ENCODE data around the gene JUN. TPM values are rescaled to one million over a fixed set of nuclear protein-coding genes. Genes with fewer than 3 reads are reported as not detected.
"Not testable (repeated sequence)": the region's sequence is repeated elsewhere in the genome, so short reads cannot be mapped to it uniquely, and the experiment has no call there.

The JUN gene
- total and polyA plus RNA-seq, 3 donors from 2014 or later = 40.9 to 67.8 (median 60.6) TPM

DNA sequence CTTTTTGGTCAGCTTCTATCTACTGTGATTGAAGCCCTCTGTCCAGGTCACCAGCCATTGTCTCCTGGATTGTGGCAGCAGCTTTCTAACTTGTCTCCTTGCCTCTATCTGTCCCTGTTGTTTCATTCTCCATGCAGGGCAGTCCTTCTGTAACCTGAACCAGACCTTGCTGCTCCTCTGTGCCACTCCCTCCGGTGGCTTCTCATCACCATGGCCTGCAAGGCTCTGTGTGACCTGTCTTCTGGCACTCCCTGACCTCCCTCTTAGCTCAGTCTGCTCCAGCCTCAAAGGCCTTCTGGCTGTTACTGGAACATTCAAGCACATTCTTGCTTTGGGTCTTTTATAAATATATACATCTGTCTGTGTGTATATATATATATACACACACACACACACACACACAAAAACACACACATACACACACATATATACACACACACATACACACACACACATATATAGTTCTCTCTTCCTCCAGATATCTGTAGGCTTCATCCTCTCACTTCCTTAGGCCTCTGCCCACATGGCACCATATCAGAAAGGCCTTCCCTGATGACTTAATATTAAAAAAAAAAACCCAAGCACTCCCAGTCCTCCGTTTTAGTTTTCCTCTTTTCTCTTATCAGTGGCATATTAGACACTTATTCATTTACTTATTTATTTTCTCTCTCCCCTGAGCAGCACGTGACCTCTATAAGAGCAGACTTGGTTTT, 21.2 kb upstream of the JUN start:
- TF ChIP-seq POLR2A (IDR thresholded peaks at IDR 0.05) = no peak
- TF ChIP-seq, protein P1, sequence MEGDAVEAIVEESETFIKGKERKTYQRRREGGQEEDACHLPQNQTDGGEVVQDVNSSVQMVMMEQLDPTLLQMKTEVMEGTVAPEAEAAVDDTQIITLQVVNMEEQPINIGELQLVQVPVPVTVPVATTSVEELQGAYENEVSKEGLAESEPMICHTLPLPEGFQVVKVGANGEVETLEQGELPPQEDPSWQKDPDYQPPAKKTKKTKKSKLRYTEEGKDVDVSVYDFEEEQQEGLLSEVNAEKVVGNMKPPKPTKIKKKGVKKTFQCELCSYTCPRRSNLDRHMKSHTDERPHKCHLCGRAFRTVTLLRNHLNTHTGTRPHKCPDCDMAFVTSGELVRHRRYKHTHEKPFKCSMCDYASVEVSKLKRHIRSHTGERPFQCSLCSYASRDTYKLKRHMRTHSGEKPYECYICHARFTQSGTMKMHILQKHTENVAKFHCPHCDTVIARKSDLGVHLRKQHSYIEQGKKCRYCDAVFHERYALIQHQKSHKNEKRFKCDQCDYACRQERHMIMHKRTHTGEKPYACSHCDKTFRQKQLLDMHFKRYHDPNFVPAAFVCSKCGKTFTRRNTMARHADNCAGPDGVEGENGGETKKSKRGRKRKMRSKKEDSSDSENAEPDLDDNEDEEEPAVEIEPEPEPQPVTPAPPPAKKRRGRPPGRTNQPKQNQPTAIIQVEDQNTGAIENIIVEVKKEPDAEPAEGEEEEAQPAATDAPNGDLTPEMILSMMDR (IDR thresholded peaks at IDR 0.05) = no peak
- DNase-seq = no peak
- Histone ChIP-seq H3K27me3 (no peaks in the 10 kb centered on the region), H3K9me3 (no peaks in the 10 kb centered on the region), H3K27ac (no peak overlapping the region), H3K4me1 (peaks cover 8% of the 10 kb centered on the region), H3K4me3 (no peak overlapping the region), H3K36me3 (ENCODE audit: low read depth, missing control alignments) (no peaks in the 10 kb centered on the region)
- WGBS, 2 donors = 66 to 78% methylated on average over 3 of the region's 3 CpGs
- intact Hi-C loops (cut with DNase I; ENCODE audit: low total_unique reads) = no loop called here

DNA sequence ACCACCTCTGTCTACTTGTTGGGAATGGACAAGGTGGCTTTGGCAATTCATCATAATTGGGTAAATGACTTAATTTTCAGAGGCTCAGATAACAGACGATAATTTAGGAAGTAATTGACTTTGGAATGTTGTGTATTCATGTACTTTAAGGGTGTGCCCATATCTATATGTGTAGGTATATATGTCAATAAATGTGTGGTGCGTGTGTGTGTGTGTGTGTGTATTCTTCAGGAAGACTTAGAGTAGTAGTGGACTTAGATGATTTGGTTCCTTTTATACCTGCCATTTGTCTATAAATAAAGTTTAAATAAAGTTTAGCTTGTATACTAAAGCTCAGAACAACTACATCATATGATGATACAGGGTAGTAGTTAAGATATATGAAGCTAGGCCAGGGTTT, 20.0 kb upstream of the JUN start:
- Histone ChIP-seq H3K4me1 (no peaks in the 10 kb centered on the region), H3K9me3 (no peaks in the 10 kb centered on the region), H3K27ac (no peak overlapping the region), H3K36me3 (ENCODE audit: low read depth, missing control alignments) (no peaks in the 10 kb centered on the region), H3K27me3 (no peaks in the 10 kb centered on the region), H3K4me3 (no peak overlapping the region)
- DNase-seq = no peak
- TF ChIP-seq, protein P1 (IDR thresholded peaks at IDR 0.05) = no peak
- TF ChIP-seq POLR2A (IDR thresholded peaks at IDR 0.05) = no peak
- WGBS, 2 donors = 87 to 96% methylated on average over 2 of the region's 2 CpGs
- intact Hi-C loops (cut with DNase I; ENCODE audit: low total_unique reads) = no loop called here

DNA sequence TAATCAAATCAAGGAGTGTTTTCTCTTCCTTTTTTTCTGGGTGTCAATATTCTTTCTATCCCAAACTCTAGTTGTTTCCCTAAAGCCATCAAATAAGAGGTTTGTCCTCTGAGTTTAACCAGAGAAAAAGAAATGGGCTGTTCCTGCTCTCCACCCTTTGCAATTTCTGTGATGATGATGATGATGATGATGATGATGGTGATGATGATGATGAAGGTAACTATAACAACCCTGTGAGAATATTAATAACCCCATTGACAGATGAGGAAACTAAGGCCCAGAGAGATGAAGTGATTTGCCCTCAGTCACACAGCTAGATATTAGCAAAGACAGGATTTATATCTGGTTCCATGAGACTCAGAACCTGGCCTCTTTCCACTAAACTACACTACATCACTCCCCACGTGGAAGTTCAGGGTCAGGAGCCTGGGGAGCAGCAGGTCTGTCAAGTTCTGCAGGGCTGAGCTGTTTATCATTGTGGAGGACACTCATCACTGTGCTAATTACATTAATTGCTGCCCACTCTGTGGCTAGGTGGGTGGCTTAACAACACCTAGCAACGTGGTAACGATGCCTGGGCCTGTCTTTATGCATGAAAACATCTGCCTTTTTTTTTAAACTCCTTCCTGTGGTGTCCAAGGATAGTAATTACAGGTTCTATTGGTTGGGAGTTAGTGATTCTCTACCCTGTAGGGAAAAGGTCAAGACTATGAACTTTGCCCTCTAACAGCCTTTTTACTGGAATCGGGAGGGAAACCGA, 19.0 kb upstream of the JUN start:
- Histone ChIP-seq H3K27ac (no peak overlapping the region), H3K27me3 (no peaks in the 10 kb centered on the region)
- DNase-seq = no peak

DNA sequence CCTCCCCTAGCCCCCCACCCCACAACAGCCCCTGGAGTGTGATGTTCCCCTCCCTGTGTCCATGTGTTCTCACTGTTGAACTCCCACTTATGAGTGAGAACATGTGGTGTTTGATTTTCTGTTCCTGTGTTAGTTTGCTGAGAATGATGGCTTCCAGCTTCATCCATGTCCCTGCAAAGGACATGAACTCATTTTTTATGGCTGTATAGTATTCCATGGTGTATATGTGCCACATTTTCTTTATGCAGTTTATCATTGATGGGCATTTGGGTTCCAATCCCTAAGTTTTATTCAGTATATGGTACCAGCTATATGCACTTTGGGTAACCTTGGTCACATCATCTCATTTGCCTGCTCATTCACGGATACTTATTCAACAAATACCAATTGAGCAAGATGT, 17.4 kb upstream of the JUN start:
- DNase-seq; H3K9me3 ChIP-seq; H3K4me1 ChIP-seq; H3K27me3 ChIP-seq; H3K36me3 ChIP-seq (ENCODE audit: low read depth, missing control alignments); intact Hi-C loops (cut with DNase I; ENCODE audit: low total_unique reads); H3K27ac ChIP-seq; H3K4me3 ChIP-seq: not testable (repeated sequence)
- WGBS, 2 donors = 88 to 100% methylated on average over 1 of the region's 1 CpG

More for the DNA sequence above, 19.0 kb upstream of the JUN start:
- H3K4me1 ChIP-seq = no peaks in the 10 kb centered on the region
- TF ChIP-seq, protein P1 (IDR thresholded peaks at IDR 0.05) = no peak
- TF ChIP-seq POLR2A (IDR thresholded peaks at IDR 0.05) = no peak
- no peaks in the 10 kb centered on the region for H3K9me3 ChIP-seq
- H3K4me3 ChIP-seq = no peak overlapping the region
- no peaks in the 10 kb centered on the region for H3K36me3 ChIP-seq (ENCODE audit: low read depth, missing control alignments)
- intact Hi-C loops (cut with DNase I; ENCODE audit: low total_unique reads) = no loop called here
- WGBS, 2 donors = 69 to 75% methylated on average over 5 of the region's 5 CpGs

DNA sequence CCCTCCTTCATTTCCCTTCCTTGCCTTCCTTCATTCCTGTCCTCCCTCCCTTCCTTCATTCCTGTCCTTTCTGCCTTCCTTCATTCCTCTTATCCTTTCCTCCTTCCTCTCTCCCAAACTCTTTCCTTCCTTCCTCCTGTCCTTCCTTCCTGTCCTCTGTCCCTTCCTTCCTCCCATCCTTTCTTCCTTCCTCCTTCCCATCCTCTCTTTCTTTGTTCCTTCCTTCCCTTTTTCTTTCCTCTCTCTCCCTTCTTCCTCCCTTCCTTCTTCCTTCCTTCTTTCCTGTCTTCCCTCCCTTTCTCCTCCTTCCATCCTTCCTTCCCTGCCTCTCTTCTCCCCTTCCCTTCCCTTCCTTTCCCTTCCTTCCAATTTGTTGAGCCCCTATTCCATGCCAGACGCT, 15.8 kb upstream of the JUN start:
- 94 to 100% methylated on average over 1 of the region's 1 CpG for WGBS, 2 donors
- Histone ChIP-seq H3K4me1 (no peaks in the 10 kb centered on the region), H3K27ac (no peak overlapping the region), H3K36me3 (ENCODE audit: low read depth, missing control alignments) (no peaks in the 10 kb centered on the region), H3K4me3 (no peak overlapping the region), H3K9me3 (no peaks in the 10 kb centered on the region), H3K27me3 (no peaks in the 10 kb centered on the region)
- TF ChIP-seq POLR2A (IDR thresholded peaks at IDR 0.05) = no peak
- TF ChIP-seq, protein P1 (IDR thresholded peaks at IDR 0.05) = no peak
- no peak for DNase-seq
- intact Hi-C loops (cut with DNase I; ENCODE audit: low total_unique reads) = no loop called here
